Endothelial cell of umbilical vein (primary cell): ENCODE data around the gene ZNF74. TPM values are rescaled to one million over a fixed set of nuclear protein-coding genes. Genes with fewer than 3 reads are reported as not detected.
"Not testable (repeated sequence)": the region's sequence is repeated elsewhere in the genome, so short reads cannot be mapped to it uniquely, and the experiment has no call there.

Source experiments
- BruUV-seq: library from RNA; stranded (reverse); fragments of 400-500 nt; replicated peaks from 2 replicates; lab custom pipeline; 2021; lab: Mats Ljungman, UMichigan
- CTCF ChIA-PET: fragments of 300-600, 350-600 bp; sonication (Branson Sonifier 250); formaldehyde crosslinking; loops from one replicate; lab custom pipeline; 2021; ENCODE audit warnings: antibody characterized with exemption, inconsistent platforms; lab: Charles Lee
- POLR2A ChIA-PET: fragments of 300-600, 350-600 bp; sonication (Branson Sonifier 250); formaldehyde crosslinking; loops from one replicate; lab custom pipeline; 2021; ENCODE audit warnings: antibody characterized with exemption, inconsistent platforms; lab: Charles Lee
- DNase-seq: peaks from one replicate; pipeline ENCODE4 v3.0.0-alpha.2; 2011; ENCODE audit warnings: low read depth, low spot score
- FAIRE-seq: peaks from 2 replicates; lab custom pipeline; 2011; peaks lifted over from hg19 to GRCh38; lab: Jason Lieb, UNC
- H2AFZ ChIP-seq: 2 replicates; pipeline ENCODE4 v1.6.0; 2012; ENCODE audit warnings: low read depth, low read length, control low read depth, inconsistent platforms
- H3K27ac ChIP-seq: 2 replicates; pipeline ENCODE4 v1.5.1; 2011; ENCODE audit warnings: low read depth, mild to moderate bottlenecking, control low read depth, low read length, moderate library complexity; ENCODE audit not compliant: insufficient read depth
- H3K27me3 ChIP-seq, 2 experiments: 2 replicates each; pipeline versions ENCODE4 v1.6.0 to v1.6.1; 2011; ENCODE audit warnings: low read length in 2 of 2, mixed read lengths in 1 of 2; ENCODE audit not compliant: control insufficient read depth in 2 of 2, insufficient read depth in 2 of 2
- H3K36me3 ChIP-seq, 2 experiments: 2 replicates in 1 of 2; 3 replicates in 1 of 2; pipeline ENCODE4 v1.5.1; 2011; ENCODE audit warnings: low read length in 2 of 2, mild to moderate bottlenecking in 1 of 2, moderate library complexity in 1 of 2; ENCODE audit not compliant: control insufficient read depth in 2 of 2, insufficient read depth in 2 of 2; ENCODE audit errors: extremely low read depth in 1 of 2
- H3K4me1 ChIP-seq: 3 replicates; pipeline ENCODE4 v1.5.1; 2011; ENCODE audit warnings: mild to moderate bottlenecking, low read length; ENCODE audit not compliant: control insufficient read depth, insufficient read depth; ENCODE audit errors: extremely low read depth
- H3K4me2 ChIP-seq: 2 replicates; pipeline ENCODE4 v1.6.1; 2011; ENCODE audit warnings: low read length, control low read depth, mixed read lengths; ENCODE audit not compliant: insufficient read depth
- H3K4me3 ChIP-seq, 3 experiments: fragments of 200-600 bp in 1 of 3; sonication (generic), shearing (Covaris generic) in 1 of 3; replicated peaks in 1 of 3; 2 replicates each; pipeline ENCODE4 v1.5.1; 2011 to 2016; ENCODE audit warnings: control low read depth in 3 of 3, low read length in 3 of 3, mild to moderate bottlenecking in 2 of 3, inconsistent platforms in 1 of 3, low read depth in 1 of 3, moderate library complexity in 1 of 3; ENCODE audit not compliant: insufficient read depth in 1 of 3
- H3K79me2 ChIP-seq: 2 replicates; pipeline ENCODE4 v1.6.0; 2012; ENCODE audit warnings: low read length, inconsistent platforms; ENCODE audit not compliant: control insufficient read depth, insufficient read depth
- H3K9ac ChIP-seq: replicated peaks from 2 replicates; pipeline ENCODE3; 2011; ENCODE audit warnings: low read length, control low read depth; ENCODE audit not compliant: insufficient read depth; ENCODE audit errors: extremely low read depth
- H3K9me1 ChIP-seq: replicated peaks from 3 replicates; pipeline ENCODE4 v1.6.0; 2011; ENCODE audit warnings: mild to moderate bottlenecking, low read length; ENCODE audit not compliant: control insufficient read depth, insufficient read depth; ENCODE audit errors: extremely low read depth
- H3K9me3 ChIP-seq: replicated peaks from 2 replicates; pipeline ENCODE4 v1.5.1; 2012; ENCODE audit warnings: low read length, inconsistent platforms; ENCODE audit not compliant: control insufficient read depth, insufficient read depth
- H4K20me1 ChIP-seq: replicated peaks from 2 replicates; pipeline ENCODE3; 2011; ENCODE audit warnings: mild to moderate bottlenecking, low read length; ENCODE audit not compliant: control insufficient read depth, insufficient read depth; ENCODE audit errors: extremely low read depth
- dilution Hi-C: fragments of 300-500 bp; cut with MboI; formaldehyde crosslinking; loops from one replicate; pipeline ENCODE4 v1.15.0; 2019; ENCODE audit warnings: low sequenced_read_pairs; ENCODE audit not compliant: extremely low pct_ligation_motif_present
- intact Hi-C: fragments of 100-400 bp; cut with micrococcal nuclease; formaldehyde crosslinking; loops from one replicate; pipeline ENCODE4 v1.10.0; 2022
- polyA plus RNA-seq, 4 experiments: library from polyadenylated mRNA; depleted of rRNA in 3 of 4; stranded (reverse) in 3 of 4; unstranded in 1 of 4; fragments of >200 nt; gene quantifications; 2 replicates each; pipeline versions ENCODE4 v1.2.1 to v1.2.3, GENCODE V29; 2011 to 2012; ENCODE audit warnings: missing spikeins in 1 of 4
- total RNA-seq: library from RNA; stranded (reverse); gene quantifications from 2 replicates; pipeline ENCODE4 v1.2.3, GENCODE V29; 2021

Gene ZNF74
- total and polyA plus RNA-seq, 2 donors (not counting 3 experiments of a cell fraction or from before 2014, with no cell fraction given), result 8.6 to 13.4 TPM

GRCh38 chr22:20361752-20362229 lies 32.2 kb upstream of the ZNF74 start:
- H2AFZ ChIP-seq, POLR2A ChIA-PET, H3K79me2 ChIP-seq, H3K9me1 ChIP-seq, BruUV-seq, H3K27ac ChIP-seq, H3K27me3 ChIP-seq, DNase-seq, H3K4me2 ChIP-seq, H4K20me1 ChIP-seq, H3K9me3 ChIP-seq, dilution Hi-C loops, H3K4me3 ChIP-seq, H3K36me3 ChIP-seq, FAIRE-seq, H3K4me1 ChIP-seq, CTCF ChIA-PET, intact Hi-C loops, H3K9ac ChIP-seq: not testable (repeated sequence)

- H3K27ac ChIP-seq, dilution Hi-C loops, H3K27me3 ChIP-seq, H3K9ac ChIP-seq, H3K36me3 ChIP-seq, H3K9me3 ChIP-seq, DNase-seq, H3K4me1 ChIP-seq, H3K79me2 ChIP-seq, H3K9me1 ChIP-seq, H3K4me2 ChIP-seq, BruUV-seq, intact Hi-C loops, POLR2A ChIA-PET, H3K4me3 ChIP-seq, H4K20me1 ChIP-seq, H2AFZ ChIP-seq, CTCF ChIA-PET, FAIRE-seq: not testable (repeated sequence)
Measured at GRCh38 chr22:20362403-20362802, 31.5 kb upstream of the ZNF74 start.

GRCh38 chr22:20364335-20365260 lies 29.4 kb upstream of the ZNF74 start:
- H3K9me1 ChIP-seq, H3K9ac ChIP-seq, DNase-seq, BruUV-seq, dilution Hi-C loops, POLR2A ChIA-PET, H3K79me2 ChIP-seq, H3K27me3 ChIP-seq, H3K27ac ChIP-seq, CTCF ChIA-PET, H3K36me3 ChIP-seq, H2AFZ ChIP-seq, H3K4me1 ChIP-seq, intact Hi-C loops, H4K20me1 ChIP-seq, H3K4me3 ChIP-seq, H3K9me3 ChIP-seq, H3K4me2 ChIP-seq: not testable (repeated sequence)
- peak; percentile 33 for FAIRE-seq

GRCh38 chr22:20366841-20367240 lies 27.1 kb upstream of the ZNF74 start:
- dilution Hi-C loops, result not testable (repeated sequence)

More at GRCh38 chr22:20366841-20367240, 27.1 kb upstream of the ZNF74 start:
- H4K20me1 ChIP-seq, H3K4me2 ChIP-seq, H3K4me1 ChIP-seq, POLR2A ChIA-PET, H3K9me3 ChIP-seq, BruUV-seq, intact Hi-C loops, H2AFZ ChIP-seq, H3K9ac ChIP-seq, CTCF ChIA-PET, H3K27ac ChIP-seq, DNase-seq, H3K9me1 ChIP-seq, FAIRE-seq, H3K79me2 ChIP-seq, H3K36me3 ChIP-seq, H3K27me3 ChIP-seq, H3K4me3 ChIP-seq: not testable (repeated sequence)
